ENCODE measurements around the gene UTY.
A peak's percentile ranks its signal among the peaks of the same experiment; 100 is the strongest.

The UTY gene

GRCh38 chrY:13398876-13399275, 81.0 kb downstream of the UTY start:
- no peak for DNase-seq

GRCh38 chrY:13381110-13381683, 98.6 kb downstream of the UTY start:
- no peak for DNase-seq

DNA sequence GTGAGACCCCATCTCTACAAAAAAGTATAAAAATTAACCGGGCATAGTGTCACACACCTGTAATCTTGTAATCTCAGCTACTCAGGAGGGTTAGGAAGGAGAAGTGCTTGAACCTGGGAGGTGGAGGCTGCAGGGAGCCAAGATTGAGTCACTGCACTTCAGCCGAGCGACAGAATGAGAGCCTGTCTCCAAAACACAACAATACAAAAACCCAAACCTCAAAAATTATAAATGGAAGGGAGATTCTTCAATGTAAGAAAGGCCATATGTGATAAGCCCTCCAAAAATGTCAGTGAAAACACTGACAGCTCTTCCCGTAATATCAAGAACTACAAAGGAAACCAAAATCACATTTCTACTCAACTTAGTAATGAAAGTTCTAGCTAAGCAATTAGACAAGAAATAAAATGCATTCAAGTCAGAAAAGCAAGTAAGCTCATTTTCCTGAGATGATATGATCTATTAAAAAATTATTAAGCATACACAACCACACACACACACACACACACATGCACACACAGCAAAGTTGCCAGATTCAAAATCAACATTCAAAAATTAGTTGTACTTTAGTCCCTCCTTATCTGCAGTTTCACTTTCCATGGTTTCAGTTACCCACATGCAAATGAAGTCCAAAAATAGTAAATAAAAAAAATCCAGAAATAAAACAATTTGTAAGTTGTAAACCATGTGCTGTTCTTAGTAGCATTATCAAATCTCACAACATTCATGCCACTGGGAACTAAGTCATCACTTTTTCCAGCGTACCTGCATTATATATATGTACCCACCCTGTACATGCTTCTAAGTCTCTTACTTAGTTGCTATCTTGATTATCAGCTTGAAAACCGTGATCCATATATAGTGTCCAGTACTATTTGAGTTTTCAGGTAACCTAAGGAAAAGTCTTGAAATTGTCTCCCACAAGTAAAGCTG, 108.7 kb downstream of the UTY start:
- DNase-seq: no peak

DNA sequence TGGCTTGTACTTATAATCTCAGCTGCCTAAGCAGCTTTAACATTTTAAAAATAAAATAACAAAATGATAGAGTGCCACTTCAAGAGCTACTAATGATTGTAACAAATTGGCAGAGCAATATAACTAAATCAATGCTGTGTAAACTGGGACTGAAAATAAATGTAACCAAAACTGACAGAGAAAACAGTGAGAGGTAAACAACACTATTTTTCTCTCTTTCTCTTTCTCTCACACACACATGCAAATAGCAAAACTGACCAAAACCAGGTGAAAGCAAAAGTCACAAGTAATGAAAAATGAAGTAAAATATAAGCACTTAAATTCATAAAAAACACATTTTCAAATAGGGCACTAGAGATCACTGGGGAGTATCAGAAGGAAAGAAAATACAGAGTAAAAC, 109.6 kb downstream of the UTY start:
- no peak for DNase-seq

GRCh38 chrY:13368513-13368845, 111.4 kb downstream of the UTY start:
- DNase-seq: no peak

GRCh38 chrY:13363641-13364040, 116.2 kb downstream of the UTY start:
- no peak for DNase-seq

DNA sequence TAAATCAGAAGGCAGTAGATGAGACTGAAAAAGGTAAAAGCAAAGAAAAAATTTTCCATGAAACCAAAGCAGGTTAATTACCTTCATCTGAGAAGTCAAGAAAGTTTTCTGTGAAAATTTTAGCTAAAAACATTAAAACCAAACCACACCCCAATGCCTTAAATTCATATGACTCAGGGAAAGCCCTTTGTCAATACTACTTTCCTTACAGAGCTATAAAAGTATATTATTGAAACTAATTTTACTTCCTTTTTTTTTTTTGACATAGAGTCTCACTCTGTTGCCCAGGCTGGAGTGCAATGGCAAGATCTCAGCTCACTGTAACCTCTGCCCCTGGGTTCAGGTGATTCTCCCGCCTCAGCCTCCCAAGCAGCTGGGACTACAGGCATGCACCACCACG, 117.2 kb downstream of the UTY start:
- no peak for DNase-seq

DNA sequence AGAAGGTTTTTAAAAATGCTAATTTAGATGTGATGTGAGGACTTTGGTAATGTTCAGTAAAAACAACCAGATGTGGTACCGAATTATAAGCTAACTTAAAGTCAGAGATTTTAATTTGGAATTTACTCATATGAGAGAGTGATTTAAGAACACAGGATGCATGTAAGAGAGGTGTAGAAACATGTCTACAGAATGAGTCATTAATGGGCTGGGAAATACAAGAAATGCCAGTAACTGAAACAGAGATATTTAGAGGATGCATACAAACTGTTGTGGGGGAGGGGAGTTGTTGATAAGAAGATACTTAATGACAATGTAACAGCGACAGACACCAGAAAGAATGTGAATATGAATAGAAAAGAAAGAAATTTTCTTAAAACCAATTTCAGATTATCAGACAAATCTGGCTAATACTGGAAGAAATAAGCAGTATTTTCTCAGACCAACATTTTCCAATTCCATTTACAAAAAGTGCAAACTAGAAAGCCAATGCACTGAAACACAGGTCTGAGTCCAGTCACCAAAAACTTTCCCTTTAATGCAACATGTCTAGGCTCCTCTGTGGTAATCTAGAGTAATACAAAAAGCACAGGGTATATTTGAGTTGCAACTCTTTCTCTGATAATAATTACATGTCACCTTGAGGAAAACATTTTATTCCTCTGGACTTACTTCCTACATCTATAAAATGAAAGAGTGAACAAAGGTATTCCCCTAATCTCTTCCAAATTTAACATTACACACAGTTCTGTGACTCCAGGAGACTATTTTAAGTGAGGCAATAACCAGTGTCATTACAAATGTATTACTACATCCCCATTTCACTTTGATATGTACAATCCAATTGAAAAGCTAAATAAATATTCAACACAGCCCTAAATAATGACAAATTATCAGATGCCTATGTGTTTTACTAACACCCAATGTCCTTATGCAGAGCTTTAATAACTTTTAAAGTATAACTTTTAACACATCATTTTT, 117.9 kb downstream of the UTY start:
- no peak for DNase-seq

DNA sequence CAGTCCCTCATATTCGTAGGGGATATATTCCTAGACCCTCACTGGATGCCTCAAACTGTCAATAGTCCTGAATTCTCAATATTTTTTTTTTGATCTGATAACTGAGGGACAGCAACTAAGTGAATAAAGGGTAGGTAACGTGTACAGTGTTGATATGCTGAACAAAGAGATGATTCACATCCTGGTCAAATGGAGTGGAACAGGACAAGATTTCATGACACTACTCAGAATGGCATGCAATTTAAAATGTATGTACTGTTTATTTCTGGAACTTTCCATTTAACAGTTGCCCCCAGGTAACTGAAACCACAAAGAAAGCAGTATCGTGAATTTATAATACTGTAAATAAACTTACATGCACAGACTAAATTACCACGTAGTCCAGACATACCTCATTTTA, 128.4 kb downstream of the UTY start:
- DNase-seq: no peak

- DNase-seq: no peak
These were observed 132.7 kb downstream of the UTY start for GRCh38 chrY:13347106-13347505.

- no peak for DNase-seq
These were observed 134.3 kb downstream of the UTY start for GRCh38 chrY:13345549-13345948.

GRCh38 chrY:13343307-13343946, 136.4 kb downstream of the UTY start:
- peak in 3 of 4 experiments; percentile 0 to 4 (median 1) for DNase-seq

GRCh38 chrY:13339939-13340338, 139.9 kb downstream of the UTY start:
- DNase-seq: no peak

DNA sequence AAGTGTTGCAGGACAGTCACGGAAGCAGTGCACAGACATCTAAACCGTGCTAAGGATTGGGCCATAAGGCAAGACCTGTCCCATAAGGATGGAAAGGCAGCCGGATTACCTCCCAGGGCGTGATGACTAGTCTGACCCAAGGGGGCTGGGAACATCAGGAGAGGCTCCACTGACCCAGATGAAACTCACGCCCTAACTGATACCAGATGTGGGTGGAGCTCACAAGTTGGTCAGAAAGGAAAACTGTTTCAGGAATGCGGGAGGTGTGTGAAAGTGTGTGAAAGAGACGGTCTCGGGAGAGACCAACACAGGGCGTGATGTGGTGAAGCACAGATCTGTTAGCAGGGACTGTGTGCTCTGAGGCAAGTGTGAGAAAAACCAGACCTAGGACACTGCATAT, 140.5 kb downstream of the UTY start:
- DNase-seq: no peak

DNA sequence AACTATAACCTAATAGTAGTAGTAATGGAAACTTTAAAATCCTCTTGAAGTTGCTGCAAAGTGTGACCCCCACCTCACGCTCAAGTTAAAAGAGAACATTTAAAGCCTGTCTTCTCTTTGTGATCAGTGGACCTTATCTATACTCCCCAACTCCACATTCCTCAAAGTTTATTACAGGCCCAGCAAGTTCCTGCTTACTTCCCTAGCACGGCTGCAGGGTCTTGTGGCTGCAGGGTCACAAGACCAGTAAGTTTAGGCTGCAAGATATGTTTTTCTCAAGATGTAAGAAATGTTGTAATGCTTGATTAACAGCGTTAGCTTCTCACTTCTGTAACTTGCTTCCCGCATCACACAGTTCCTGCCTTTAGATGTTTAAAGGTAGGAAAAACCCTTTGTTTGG, 141.1 kb downstream of the UTY start:
- no peak for DNase-seq

GRCh38 chrY:13337934-13338333, 141.9 kb downstream of the UTY start:
- no peak for DNase-seq

DNA sequence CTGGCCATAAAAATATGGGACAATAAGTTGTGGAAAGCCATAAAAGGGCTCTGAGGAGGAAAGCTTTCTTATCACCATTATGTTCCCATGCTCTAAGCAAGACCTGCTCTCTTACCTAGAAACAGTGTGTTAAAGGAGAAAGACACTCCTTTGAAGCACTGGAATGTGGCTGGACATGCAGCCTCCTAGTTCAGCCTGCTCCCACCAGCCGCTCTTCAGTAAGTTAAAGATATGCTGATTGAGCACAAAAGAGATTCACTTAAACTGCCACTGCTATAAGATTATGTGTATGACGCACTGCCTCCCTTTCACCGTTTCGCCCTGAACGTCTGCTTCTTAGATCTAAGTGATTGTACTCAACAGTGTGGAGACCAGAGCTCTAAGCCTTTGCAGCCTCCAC, 146.0 kb downstream of the UTY start:
- no peak for DNase-seq

DNA sequence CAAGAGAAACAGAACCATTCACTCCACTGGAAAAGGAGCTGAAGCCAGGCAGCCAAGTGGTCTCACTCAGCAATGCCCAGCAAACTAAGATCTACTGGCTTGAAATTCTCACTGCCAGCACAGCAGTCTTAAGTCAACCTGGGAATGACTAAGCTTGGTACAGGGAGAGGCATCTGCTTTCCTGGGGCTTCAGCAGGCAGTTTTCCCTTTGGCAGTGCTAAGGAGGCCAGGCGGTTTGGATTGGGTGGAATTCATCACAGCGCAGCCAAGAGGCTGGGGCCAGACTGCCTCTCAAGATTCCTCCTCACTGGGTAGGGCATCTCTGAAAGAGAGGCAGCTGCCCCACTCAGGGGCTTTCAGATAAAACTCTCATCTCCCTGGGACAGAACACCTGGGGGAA, 149.2 kb downstream of the UTY start:
- DNase-seq: no peak

- DNase-seq: no peak
These were observed 166.9 kb downstream of the UTY start for GRCh38 chrY:13312966-13313365.

DNA sequence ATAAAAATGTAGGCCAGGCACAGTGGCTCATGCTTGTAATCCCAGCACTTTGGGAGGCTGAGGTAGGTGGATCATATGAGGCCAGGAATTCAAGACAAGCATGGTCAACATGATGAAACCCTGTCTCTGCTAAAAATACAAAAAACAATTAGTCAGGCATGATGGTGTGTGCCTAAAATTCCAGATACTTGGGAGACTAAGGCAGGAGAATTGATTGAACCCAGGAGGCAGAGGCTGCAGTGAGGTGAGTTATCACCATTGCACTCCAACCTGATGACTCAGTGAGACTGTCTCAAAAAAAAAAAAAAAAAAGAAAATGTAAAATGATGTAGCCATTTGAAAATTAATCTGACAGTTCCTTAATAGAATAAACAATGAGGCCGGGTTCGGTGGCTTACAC, 171.9 kb downstream of the UTY start:
- DNase-seq: no peak

DNA sequence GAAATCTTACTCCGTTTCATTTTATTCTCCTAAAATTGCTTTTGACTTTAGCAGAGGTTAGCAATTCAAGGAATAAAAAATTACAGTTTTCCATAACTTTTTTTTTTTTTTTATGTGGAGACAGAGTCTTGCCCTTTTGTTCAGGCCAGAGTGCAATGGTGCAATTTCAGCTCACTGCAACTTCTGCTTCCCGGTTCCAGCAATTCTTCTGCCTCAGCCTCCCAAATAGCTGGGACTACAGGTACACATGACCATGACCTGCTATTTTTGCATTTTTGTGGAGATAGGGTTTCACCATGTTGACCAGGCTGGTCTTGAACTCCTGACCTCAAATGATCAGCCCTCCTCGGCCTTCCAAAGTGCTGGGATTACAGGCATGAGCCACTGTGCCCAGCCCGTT, 179.0 kb downstream of the UTY start:
- no peak for DNase-seq

- DNase-seq: no peak
These were observed 180.4 kb downstream of the UTY start for GRCh38 chrY:13299411-13299810.
